ENCODE results near the gene UBAP2L. TPM values are rescaled to one million over a fixed set of nuclear protein-coding genes. Genes with fewer than 3 reads are reported as not detected.

Gene UBAP2L, protein sequence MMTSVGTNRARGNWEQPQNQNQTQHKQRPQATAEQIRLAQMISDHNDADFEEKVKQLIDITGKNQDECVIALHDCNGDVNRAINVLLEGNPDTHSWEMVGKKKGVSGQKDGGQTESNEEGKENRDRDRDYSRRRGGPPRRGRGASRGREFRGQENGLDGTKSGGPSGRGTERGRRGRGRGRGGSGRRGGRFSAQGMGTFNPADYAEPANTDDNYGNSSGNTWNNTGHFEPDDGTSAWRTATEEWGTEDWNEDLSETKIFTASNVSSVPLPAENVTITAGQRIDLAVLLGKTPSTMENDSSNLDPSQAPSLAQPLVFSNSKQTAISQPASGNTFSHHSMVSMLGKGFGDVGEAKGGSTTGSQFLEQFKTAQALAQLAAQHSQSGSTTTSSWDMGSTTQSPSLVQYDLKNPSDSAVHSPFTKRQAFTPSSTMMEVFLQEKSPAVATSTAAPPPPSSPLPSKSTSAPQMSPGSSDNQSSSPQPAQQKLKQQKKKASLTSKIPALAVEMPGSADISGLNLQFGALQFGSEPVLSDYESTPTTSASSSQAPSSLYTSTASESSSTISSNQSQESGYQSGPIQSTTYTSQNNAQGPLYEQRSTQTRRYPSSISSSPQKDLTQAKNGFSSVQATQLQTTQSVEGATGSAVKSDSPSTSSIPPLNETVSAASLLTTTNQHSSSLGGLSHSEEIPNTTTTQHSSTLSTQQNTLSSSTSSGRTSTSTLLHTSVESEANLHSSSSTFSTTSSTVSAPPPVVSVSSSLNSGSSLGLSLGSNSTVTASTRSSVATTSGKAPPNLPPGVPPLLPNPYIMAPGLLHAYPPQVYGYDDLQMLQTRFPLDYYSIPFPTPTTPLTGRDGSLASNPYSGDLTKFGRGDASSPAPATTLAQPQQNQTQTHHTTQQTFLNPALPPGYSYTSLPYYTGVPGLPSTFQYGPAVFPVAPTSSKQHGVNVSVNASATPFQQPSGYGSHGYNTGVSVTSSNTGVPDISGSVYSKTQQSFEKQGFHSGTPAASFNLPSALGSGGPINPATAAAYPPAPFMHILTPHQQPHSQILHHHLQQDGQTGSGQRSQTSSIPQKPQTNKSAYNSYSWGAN
- polyA plus RNA-seq, result 10 to 100 TPM; 50.9 to 52.7 TPM

DNA sequence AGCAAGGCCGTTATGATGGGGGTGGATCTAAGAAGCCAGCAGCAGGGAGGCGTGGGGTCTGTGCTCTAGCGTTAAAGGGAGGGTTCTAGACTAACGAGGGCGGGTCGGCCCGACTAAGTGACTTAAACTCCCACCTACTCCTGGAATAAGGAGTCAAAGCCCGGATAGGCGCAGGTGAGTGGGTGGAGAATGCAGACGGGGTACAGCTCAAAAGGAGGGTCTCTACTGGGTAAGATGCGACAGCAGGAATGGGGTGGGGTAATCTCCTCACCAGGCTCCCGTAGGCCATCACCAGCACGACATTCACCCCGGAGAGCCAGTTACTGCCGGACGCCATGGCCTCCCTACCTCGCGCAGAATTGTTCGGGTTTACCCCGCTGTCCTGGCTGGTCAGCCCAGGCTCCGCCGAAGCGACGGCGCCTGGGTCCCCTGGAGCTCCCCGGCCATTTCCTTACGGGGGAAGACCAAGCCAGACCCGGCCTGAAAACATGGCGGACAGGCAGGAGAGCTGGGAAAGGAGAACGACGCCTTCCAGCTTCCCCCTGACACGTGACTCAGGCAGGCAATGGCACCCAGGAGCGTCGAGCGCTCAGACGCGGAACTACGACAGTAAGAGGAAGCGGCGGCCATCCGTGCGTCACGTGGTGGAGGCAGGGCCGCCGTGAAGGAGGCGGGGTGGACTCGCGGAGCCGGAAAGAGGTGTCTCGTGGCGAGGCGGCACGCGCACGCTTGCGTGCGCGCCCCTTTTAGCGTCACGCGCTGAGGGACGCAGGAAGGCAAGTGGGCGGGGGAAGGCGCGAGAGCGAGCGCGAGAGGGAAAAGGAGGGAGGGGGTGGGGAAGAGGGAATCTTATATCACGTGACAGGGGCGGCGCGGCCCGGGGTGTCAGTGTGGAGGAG lies at the start of gene UBAP2L:
UBAP2L (plus strand) TSS at position 885 of the 899 bp plus-strand sequence. CDS start 4,169 bp downstream, outside the sequence.
- H3K4me3 ChIP-seq (ENCODE audit: low read depth in 1 of 2, low read length in 2 of 2), result peak within 1 kb of the TSS; percentile 89 to 99
- H3K36me3 ChIP-seq (ENCODE audit: control insufficient read depth in 2 of 2, insufficient read depth in 2 of 2, low read length in 1 of 2), result no peaks in the 10 kb centered on the region
- WGBS, 2 donors, result 0 to 1% methylated on average over 56 to 73 of the region's 73 CpGs
- H3K4me1 ChIP-seq (ENCODE audit: control insufficient read depth in 2 of 2, insufficient read depth in 2 of 2, low read length in 1 of 2), result peaks cover 0 to 2% of the 10 kb centered on the region in 2 donors
- H3K27me3 ChIP-seq (ENCODE audit: control insufficient read depth in 1 of 2, insufficient read depth in 2 of 2, low read length in 2 of 2), result no peaks in the 10 kb centered on the region
- H3K27ac ChIP-seq (ENCODE audit: low read depth in 2 of 2, low read length in 1 of 2), result peak within 1 kb of the TSS; percentile 98 to 99
- no peaks in the 10 kb centered on the region for H3K9me3 ChIP-seq (ENCODE audit: control insufficient read depth in 2 of 2, insufficient read depth in 1 of 2, low read depth in 1 of 2, low read length in 1 of 2)

DNA sequence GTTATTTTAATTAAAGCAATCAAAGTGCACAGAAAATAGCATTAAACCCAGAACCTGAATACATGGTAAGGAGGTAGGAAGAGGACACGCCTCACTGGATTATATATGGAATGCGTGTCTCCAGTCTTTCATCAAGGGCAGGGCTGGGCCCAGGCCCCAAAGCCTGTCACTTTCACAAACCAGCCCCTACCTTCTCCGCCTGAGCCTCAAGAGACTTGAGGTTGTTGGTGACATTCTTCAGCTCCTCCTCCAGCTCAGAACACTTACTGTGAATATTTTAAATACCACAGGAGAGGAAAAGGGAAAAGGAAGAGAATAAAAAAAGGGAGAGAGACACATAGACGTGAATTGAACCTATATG lies 49.6 kb upstream of the UBAP2L start:
- Histone ChIP-seq H3K36me3 (ENCODE audit: control insufficient read depth in 2 of 2, insufficient read depth in 2 of 2, low read length in 1 of 2) (peaks cover 24 to 29% of the 10 kb centered on the region in 2 donors), H3K4me1 (ENCODE audit: control insufficient read depth in 2 of 2, insufficient read depth in 2 of 2, low read length in 1 of 2) (peaks cover 0 to 2% of the 10 kb centered on the region in 2 donors), H3K27me3 (ENCODE audit: control insufficient read depth in 1 of 2, insufficient read depth in 2 of 2, low read length in 2 of 2) (no peaks in the 10 kb centered on the region), H3K9me3 (ENCODE audit: control insufficient read depth in 2 of 2, insufficient read depth in 1 of 2, low read depth in 1 of 2, low read length in 1 of 2) (no peaks in the 10 kb centered on the region), H3K27ac (ENCODE audit: low read depth in 2 of 2, low read length in 1 of 2) (peak overlapping the region in 1 of 2 donors; percentile 36), H3K4me3 (ENCODE audit: low read depth in 1 of 2, low read length in 2 of 2) (no peak overlapping the region)
- WGBS, 2 donors, result 86 to 90% methylated on average over 4 of the region's 4 CpGs

DNA sequence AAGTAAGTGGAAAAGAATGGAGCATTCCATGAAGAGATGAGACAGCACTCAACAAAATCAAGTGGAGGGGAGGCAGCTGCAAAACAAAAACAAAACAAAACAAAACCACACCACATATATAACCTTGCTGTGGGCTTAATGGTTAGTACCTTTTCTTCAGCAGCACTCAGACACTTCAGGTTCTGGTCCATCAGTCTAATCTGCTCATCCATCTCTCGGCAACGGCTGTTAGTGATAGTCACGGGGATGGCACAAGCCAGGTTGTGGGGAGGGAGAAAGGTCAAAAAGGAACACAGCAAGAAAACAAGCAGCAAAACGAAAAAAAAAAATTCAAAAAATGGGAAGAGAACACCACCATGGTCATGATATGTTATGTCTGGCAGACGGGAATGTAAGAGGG lies 48.9 kb upstream of the UBAP2L start:
- H3K27ac ChIP-seq (ENCODE audit: low read depth in 2 of 2, low read length in 1 of 2), result no peak overlapping the region
- peaks cover 24 to 27% of the 10 kb centered on the region in 2 donors for H3K36me3 ChIP-seq (ENCODE audit: control insufficient read depth in 2 of 2, insufficient read depth in 2 of 2, low read length in 1 of 2)
- no peaks in the 10 kb centered on the region for H3K9me3 ChIP-seq (ENCODE audit: control insufficient read depth in 2 of 2, insufficient read depth in 1 of 2, low read depth in 1 of 2, low read length in 1 of 2)
- H3K27me3 ChIP-seq (ENCODE audit: control insufficient read depth in 1 of 2, insufficient read depth in 2 of 2, low read length in 2 of 2), result no peaks in the 10 kb centered on the region
- no peak overlapping the region for H3K4me3 ChIP-seq (ENCODE audit: low read depth in 1 of 2, low read length in 2 of 2)
- 90 to 91% methylated on average over 5 of the region's 5 CpGs for WGBS, 2 donors
- peaks cover 0 to 2% of the 10 kb centered on the region in 2 donors for H3K4me1 ChIP-seq (ENCODE audit: control insufficient read depth in 2 of 2, insufficient read depth in 2 of 2, low read length in 1 of 2)

DNA sequence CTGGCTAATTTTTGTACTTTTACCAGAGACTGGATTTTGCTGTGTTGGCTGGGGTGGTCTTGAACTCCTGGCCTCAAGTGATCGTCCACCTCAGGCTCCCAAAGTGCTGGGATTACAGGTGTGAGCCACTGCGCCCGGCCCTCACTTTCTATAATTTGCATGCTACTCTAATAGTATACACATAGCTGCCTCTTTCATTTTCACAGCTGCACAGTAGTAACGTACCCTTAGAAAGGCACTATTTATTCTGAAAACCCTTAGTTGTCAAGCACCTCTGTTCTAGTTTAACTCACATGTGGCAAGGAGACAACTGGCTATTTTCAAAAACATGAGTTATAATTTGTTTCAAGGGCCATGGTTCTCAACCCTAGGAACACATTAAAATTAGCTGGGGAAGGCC lies 46.1 kb upstream of the UBAP2L start:
- WGBS, 2 donors, result 90 to 95% methylated on average over 4 of the region's 4 CpGs
- peaks cover 6 to 9% of the 10 kb centered on the region in 2 donors for H3K4me1 ChIP-seq (ENCODE audit: control insufficient read depth in 2 of 2, insufficient read depth in 2 of 2, low read length in 1 of 2)
- no peaks in the 10 kb centered on the region for H3K27me3 ChIP-seq (ENCODE audit: control insufficient read depth in 1 of 2, insufficient read depth in 2 of 2, low read length in 2 of 2)
- no peak overlapping the region for H3K27ac ChIP-seq (ENCODE audit: low read depth in 2 of 2, low read length in 1 of 2)
- H3K9me3 ChIP-seq (ENCODE audit: control insufficient read depth in 2 of 2, insufficient read depth in 1 of 2, low read depth in 1 of 2, low read length in 1 of 2), result no peaks in the 10 kb centered on the region
- H3K36me3 ChIP-seq (ENCODE audit: control insufficient read depth in 2 of 2, insufficient read depth in 2 of 2, low read length in 1 of 2), result peaks cover 14 to 17% of the 10 kb centered on the region in 2 donors
- no peak overlapping the region for H3K4me3 ChIP-seq (ENCODE audit: low read depth in 1 of 2, low read length in 2 of 2)

DNA sequence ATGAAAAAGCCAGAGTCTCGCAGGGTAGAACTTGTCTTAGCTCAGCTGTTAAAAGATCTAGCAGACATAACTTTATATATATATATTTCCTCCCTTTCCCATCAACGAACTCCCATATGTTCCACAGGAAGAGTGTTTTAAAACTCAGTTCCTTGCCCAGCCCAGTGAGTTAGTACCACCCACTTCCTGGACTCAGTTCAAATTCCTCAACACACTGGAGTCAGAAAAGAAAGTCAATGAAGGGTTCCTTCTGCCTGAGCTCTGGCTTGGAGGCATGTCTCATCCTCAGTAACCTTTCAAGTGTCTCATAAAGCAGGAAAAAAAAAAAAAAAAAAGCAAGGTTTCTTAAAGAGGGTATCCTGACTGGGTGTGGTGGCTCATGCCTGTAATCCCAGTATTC lies 44.4 kb upstream of the UBAP2L start:
- peak overlapping the region in 1 of 2 donors; percentile 52 for H3K27ac ChIP-seq (ENCODE audit: low read depth in 2 of 2, low read length in 1 of 2)
- no peaks in the 10 kb centered on the region for H3K27me3 ChIP-seq (ENCODE audit: control insufficient read depth in 1 of 2, insufficient read depth in 2 of 2, low read length in 2 of 2)
- no peak overlapping the region for H3K4me3 ChIP-seq (ENCODE audit: low read depth in 1 of 2, low read length in 2 of 2)
- WGBS, 2 donors, result 36 to 46% methylated on average over 2 of the region's 2 CpGs
- H3K9me3 ChIP-seq (ENCODE audit: control insufficient read depth in 2 of 2, insufficient read depth in 1 of 2, low read depth in 1 of 2, low read length in 1 of 2), result no peaks in the 10 kb centered on the region
- peaks cover 6 to 9% of the 10 kb centered on the region in 2 donors for H3K4me1 ChIP-seq (ENCODE audit: control insufficient read depth in 2 of 2, insufficient read depth in 2 of 2, low read length in 1 of 2)
- peaks cover 7 to 8% of the 10 kb centered on the region in 2 donors for H3K36me3 ChIP-seq (ENCODE audit: control insufficient read depth in 2 of 2, insufficient read depth in 2 of 2, low read length in 1 of 2)

DNA sequence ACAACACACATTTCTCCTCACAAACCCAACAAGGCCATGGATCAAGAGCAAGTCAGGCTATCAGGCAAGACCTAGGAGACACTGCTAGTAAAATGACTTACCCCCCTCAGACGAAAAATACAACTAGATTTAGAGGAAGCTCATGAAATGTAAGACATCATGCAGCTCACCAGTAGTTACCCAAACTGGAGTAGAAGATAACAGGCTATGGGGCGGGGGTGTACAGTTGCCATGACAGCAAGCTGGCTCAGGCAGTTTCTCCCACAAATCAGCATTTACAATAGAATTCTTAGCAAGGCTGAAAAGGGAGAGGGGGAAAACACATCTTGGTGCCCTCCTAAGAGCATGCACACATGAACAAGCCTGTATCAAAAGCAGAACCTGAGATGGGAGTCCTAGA lies 42.7 kb upstream of the UBAP2L start:
- H3K9me3 ChIP-seq (ENCODE audit: control insufficient read depth in 2 of 2, insufficient read depth in 1 of 2, low read depth in 1 of 2, low read length in 1 of 2), result no peaks in the 10 kb centered on the region
- no peak overlapping the region for H3K27ac ChIP-seq (ENCODE audit: low read depth in 2 of 2, low read length in 1 of 2)
- H3K4me3 ChIP-seq (ENCODE audit: low read depth in 1 of 2, low read length in 2 of 2), result no peak overlapping the region
- H3K4me1 ChIP-seq (ENCODE audit: control insufficient read depth in 2 of 2, insufficient read depth in 2 of 2, low read length in 1 of 2), result peaks cover 6 to 9% of the 10 kb centered on the region in 2 donors
- no peaks in the 10 kb centered on the region for H3K27me3 ChIP-seq (ENCODE audit: control insufficient read depth in 1 of 2, insufficient read depth in 2 of 2, low read length in 2 of 2)
- peaks cover 2 to 4% of the 10 kb centered on the region in 2 donors for H3K36me3 ChIP-seq (ENCODE audit: control insufficient read depth in 2 of 2, insufficient read depth in 2 of 2, low read length in 1 of 2)
- 34 to 56% methylated on average over 2 of the region's 2 CpGs for WGBS, 2 donors

DNA sequence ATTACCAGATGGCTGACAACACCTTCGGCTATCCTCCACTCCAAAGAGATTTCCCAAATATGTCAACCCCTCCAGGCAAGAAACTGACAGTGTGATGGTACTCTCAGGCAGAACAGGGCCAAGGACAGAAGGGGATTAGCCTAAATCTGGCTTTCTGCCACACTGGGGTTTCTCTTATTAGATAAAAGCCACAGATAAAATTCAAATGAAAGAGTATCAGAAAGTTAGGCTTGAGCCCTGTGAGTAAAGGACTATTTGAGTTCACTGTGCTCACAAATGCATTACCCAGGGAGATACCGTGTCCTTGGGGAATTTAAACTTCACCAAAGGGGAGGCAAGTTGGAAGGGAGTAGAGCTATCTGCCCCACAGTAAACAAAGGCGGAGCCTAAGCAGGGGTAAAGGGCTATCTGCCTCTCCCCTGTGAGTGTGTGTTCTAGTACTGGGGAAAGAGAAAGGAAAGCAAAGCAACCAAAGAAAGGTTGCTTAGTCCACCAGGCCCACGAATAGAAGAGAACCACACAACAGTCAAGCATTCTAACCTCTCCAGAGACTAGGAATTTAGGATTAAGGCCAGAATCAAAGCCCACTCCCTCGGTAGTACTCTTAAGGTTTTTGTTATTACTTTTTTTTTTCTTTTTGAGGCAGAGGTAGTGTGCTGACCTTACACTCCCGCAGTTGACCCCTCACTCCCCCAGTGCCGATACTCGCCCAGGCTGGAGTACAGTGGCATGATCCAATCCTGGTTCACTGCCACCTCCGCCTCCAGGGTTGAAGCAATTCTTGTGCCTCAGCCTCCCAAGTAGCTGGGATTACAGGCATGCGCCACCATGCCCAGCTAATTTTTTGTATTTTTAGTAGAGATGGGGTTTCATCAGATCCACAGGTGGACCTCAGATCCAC lies 41.6 kb upstream of the UBAP2L start:
- H3K9me3 ChIP-seq (ENCODE audit: control insufficient read depth in 2 of 2, insufficient read depth in 1 of 2, low read depth in 1 of 2, low read length in 1 of 2), result no peaks in the 10 kb centered on the region
- H3K4me1 ChIP-seq (ENCODE audit: control insufficient read depth in 2 of 2, insufficient read depth in 2 of 2, low read length in 1 of 2), result peaks cover 6 to 9% of the 10 kb centered on the region in 2 donors
- H3K27ac ChIP-seq (ENCODE audit: low read depth in 2 of 2, low read length in 1 of 2), result peak overlapping the region in 1 of 2 donors; percentile 0
- no peak overlapping the region for H3K4me3 ChIP-seq (ENCODE audit: low read depth in 1 of 2, low read length in 2 of 2)
- H3K36me3 ChIP-seq (ENCODE audit: control insufficient read depth in 2 of 2, insufficient read depth in 2 of 2, low read length in 1 of 2), result peaks cover 0 to 4% of the 10 kb centered on the region in 2 donors
- no peaks in the 10 kb centered on the region for H3K27me3 ChIP-seq (ENCODE audit: control insufficient read depth in 1 of 2, insufficient read depth in 2 of 2, low read length in 2 of 2)
- 64 to 70% methylated on average over 10 of the region's 10 CpGs for WGBS, 2 donors

DNA sequence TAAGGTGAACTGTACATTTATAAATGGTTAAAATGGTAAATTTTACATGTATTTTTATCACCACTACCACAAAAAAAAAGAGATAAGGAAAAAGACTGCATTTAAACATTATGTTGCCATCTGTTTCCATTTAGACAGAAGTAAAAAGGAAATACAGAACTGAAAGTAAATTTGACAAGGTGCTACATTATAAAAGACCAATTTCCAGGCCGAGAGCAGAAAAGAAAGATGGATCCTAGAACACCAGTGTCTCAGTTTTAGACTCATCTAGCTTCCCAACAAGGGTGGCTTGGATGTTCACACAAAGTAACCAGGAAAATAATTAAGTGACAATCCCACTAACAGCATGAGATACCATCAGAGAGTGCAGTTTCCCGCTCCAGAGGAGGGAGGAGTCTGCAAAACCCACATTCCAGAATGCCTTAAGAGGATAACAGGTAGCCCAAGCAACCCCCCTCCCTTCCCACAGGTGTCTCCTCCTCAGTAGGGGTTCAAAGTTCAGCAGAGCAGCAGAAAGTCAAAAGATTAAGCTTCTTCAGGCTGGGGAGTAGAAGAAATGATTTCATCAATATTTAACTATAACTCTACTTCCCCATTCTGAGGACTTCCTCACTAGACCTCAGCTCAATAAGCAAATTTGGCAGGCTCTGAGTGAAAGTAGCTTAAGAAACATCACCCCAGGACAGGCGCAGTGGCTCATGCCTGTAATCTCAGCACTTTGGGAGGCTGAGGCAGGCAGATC lies 40.6 kb upstream of the UBAP2L start:
- Histone ChIP-seq H3K36me3 (ENCODE audit: control insufficient read depth in 2 of 2, insufficient read depth in 2 of 2, low read length in 1 of 2) (peaks cover 0 to 2% of the 10 kb centered on the region in 2 donors), H3K27ac (ENCODE audit: low read depth in 2 of 2, low read length in 1 of 2) (no peak overlapping the region), H3K27me3 (ENCODE audit: control insufficient read depth in 1 of 2, insufficient read depth in 2 of 2, low read length in 2 of 2) (no peaks in the 10 kb centered on the region), H3K4me3 (ENCODE audit: low read depth in 1 of 2, low read length in 2 of 2) (no peak overlapping the region), H3K4me1 (ENCODE audit: control insufficient read depth in 2 of 2, insufficient read depth in 2 of 2, low read length in 1 of 2) (peaks cover 6 to 9% of the 10 kb centered on the region in 2 donors), H3K9me3 (ENCODE audit: control insufficient read depth in 2 of 2, insufficient read depth in 1 of 2, low read depth in 1 of 2, low read length in 1 of 2) (no peaks in the 10 kb centered on the region)
- WGBS, 2 donors, result 62 to 76% methylated on average over 3 of the region's 3 CpGs
